ENCODE results near the gene TUBB8B.
"Not testable (repeated sequence)": the region's sequence is repeated elsewhere in the genome, so short reads cannot be mapped to it uniquely, and the experiment has no call there.

Gene TUBB8B

GRCh38 chr18:49176-49665 is at the start of gene TUBB8B:
Gene TUBB8B (minus strand): TSS chr18:49615. CDS start chr18:49557, 58 bp downstream.
- TF ChIP-seq, protein P1, sequence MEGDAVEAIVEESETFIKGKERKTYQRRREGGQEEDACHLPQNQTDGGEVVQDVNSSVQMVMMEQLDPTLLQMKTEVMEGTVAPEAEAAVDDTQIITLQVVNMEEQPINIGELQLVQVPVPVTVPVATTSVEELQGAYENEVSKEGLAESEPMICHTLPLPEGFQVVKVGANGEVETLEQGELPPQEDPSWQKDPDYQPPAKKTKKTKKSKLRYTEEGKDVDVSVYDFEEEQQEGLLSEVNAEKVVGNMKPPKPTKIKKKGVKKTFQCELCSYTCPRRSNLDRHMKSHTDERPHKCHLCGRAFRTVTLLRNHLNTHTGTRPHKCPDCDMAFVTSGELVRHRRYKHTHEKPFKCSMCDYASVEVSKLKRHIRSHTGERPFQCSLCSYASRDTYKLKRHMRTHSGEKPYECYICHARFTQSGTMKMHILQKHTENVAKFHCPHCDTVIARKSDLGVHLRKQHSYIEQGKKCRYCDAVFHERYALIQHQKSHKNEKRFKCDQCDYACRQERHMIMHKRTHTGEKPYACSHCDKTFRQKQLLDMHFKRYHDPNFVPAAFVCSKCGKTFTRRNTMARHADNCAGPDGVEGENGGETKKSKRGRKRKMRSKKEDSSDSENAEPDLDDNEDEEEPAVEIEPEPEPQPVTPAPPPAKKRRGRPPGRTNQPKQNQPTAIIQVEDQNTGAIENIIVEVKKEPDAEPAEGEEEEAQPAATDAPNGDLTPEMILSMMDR (IDR thresholded peaks at IDR 0.05) = not testable (repeated sequence)

- TF ChIP-seq, protein P1 (IDR thresholded peaks at IDR 0.05) = 0 out of 2 replicates have a peak, but pooled peaks have one; percentile 8
Measured at GRCh38 chr18:97252-97914, 48.0 kb upstream of the TUBB8B start.

DNA sequence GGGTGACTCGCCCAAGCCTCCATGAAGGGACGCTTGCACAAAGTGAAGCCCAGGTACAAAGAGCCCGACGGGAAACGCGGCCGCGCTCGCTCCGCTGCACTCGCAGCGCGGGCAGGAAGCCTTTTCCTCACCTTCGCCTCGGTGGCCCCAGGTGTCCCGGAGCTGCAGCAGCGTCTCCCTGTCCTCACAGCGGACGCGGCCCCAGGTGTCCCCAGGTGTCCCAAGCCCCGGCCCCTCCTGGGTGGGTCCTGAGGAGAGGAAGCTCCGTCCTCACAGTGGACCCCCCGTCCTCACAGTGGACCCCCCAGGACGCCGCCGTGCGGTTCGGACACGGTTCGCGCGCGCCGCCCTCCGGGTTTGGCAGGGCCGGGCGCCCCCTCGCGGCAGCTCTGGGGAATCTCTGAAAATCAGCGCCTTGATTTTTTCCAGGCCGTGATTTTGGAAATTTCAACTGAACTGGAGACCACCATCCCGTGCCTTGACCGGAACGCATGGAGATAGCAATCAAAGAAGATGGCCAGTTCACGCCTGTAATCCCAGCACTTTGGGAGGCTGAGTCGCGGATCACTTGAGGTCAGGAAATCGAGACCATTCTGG is 23.9 kb upstream of the TUBB8B start:
- TF ChIP-seq, protein P1 (IDR thresholded peaks at IDR 0.05) = peak; percentile 78
